ENCODE measurements around the gene CORO7.

Gene CORO7

GRCh38 chr16:4391631-4392381 is 24.6 kb downstream of the CORO7 start:
- TF ChIP-seq, protein P1, sequence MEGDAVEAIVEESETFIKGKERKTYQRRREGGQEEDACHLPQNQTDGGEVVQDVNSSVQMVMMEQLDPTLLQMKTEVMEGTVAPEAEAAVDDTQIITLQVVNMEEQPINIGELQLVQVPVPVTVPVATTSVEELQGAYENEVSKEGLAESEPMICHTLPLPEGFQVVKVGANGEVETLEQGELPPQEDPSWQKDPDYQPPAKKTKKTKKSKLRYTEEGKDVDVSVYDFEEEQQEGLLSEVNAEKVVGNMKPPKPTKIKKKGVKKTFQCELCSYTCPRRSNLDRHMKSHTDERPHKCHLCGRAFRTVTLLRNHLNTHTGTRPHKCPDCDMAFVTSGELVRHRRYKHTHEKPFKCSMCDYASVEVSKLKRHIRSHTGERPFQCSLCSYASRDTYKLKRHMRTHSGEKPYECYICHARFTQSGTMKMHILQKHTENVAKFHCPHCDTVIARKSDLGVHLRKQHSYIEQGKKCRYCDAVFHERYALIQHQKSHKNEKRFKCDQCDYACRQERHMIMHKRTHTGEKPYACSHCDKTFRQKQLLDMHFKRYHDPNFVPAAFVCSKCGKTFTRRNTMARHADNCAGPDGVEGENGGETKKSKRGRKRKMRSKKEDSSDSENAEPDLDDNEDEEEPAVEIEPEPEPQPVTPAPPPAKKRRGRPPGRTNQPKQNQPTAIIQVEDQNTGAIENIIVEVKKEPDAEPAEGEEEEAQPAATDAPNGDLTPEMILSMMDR (IDR thresholded peaks at IDR 0.05; ENCODE audit: low read length, missing control alignments): no peak
- DNase-seq (ENCODE audit: low read depth): no peak
- H3K4me3 ChIP-seq (replicated peaks; ENCODE audit: low read depth, low read length): no peak overlapping the region

DNA sequence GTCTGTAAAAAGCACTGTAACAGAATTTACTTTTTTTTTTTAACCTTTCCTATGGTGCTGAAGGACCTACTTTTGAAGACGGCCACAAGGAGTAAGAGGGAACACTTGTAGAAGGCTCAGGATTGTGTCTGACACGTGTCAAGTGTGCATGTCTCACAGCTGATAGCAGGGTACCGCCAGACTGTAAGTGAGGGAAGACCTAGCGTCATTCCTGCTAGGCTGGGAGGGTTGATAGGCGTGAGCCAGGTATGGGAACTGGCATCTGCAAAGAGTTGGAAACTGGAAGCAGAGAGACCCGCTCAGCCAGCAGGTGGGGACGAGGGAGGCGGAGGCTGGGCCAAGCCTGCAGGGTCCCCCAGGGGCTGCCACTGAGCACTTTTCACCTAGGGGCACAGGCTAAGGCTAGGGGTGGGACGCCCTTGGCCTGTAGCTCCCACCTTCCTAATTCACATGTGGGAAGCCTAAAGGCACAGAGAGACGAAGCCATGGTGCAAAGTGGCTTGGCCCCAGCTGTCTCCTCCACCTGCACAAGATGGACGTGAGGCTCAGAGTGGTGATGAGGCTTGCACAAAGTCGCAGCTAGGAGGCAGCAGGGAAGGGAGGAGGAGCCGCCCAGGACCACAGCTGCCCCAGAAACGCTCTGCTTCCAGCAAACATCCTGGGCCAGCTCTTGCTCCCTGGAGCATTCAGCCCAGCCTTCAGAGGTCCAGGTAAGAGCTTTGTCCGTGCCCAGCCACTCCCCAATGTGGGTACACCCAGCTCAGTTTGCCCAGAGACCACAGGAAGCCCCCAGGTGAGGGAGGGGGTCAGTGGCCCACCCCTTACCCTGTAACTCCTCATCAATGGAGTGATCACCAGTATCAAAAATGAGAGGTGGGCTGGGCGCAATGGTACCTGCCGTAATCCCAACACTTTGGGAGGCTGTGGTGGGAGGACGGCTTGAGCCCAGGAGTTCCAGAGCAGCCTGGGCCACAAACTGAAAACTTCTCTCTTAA is 25.8 kb downstream of the CORO7 start:
- no peak overlapping the region for H3K4me3 ChIP-seq (replicated peaks; ENCODE audit: low read depth, low read length)
- TF ChIP-seq, protein P1 (IDR thresholded peaks at IDR 0.05; ENCODE audit: low read length, missing control alignments): no peak
- no peak for DNase-seq (ENCODE audit: low read depth)

DNA sequence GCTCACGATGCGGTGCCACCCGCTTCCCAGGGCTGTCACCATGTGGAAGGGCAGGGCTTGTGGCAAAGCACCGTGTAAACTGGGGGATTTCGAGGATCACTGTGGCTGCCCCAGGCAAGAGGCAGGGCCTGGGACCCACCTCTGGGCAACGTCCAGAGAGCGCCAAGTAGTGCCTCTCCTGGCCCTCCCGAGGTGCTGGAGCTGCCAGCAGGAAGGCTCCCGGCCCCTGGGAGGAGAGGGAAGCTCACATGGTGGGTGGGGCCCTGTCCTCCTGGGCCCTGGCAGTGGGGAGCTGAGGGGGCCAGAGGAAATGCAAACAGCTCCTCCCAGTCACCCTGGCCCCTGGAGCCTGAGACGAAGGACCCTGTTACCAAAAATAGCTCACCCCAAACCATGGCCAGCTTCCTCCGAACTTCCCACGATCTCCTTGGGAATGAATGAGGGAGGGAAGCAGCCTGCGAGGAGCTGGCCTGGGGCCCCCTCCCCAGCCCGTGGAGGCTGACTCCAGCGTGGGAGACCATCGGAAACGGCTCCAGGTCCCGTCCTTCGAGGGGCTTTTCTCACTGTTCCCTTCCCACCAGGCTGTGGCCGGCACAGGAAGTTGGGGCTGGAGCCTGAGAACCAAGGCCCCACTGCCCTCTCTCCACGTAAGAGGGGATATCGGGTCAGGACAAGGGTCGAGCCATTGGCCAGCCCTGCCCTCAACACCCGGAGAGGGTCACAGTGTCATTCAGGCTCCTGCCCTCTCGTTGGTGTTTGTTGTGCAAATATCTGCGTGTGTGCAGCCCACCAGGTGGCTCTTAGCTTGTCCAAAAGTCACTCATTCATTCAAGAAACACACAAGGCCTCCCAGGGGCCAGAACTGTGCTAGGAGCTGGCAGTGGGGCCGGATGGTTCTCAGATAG is 27.1 kb downstream of the CORO7 start:
- TF ChIP-seq, protein P1 (IDR thresholded peaks at IDR 0.05; ENCODE audit: low read length, missing control alignments): no peak
- DNase-seq (ENCODE audit: low read depth): no peak
- H3K4me3 ChIP-seq (replicated peaks; ENCODE audit: low read depth, low read length): no peak overlapping the region

DNA sequence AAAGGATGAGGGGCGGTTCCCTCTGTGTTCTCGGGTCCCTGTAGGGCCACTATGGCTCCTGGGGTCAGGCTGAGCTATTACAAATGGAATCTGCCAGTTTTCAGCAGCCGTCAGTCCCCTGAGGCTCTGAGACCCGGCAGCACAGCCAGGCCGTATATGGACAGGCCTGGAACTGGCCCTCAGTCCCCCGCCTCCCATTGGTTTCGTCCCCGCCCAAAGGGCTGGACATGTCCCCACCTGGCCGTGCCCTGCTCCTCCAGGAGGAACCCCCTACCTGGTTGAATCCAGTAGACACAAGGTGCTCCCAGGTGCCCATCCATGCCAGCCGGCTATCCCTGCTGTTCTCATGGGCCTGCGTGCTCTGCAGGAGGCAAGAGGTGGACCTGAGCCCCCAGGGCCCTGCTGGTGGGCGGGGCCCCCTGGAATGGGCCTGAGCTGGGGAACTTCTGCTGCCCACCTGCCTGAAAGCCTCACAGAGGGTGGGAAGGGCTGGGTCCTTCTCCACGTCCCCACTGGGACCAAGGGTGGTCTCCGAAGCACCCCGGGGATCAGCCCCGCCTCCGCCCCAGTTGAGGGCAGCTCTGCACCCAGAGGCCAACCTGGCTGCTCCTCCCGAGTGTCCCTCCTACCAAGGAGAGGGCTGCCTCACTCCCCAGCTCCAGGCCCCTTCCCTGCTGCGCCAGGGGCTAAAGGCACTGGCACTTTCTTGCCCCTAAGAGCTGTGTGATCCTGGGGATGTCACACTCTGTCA is 27.9 kb downstream of the CORO7 start:
- no peak for DNase-seq (ENCODE audit: low read depth)
- H3K4me3 ChIP-seq (replicated peaks; ENCODE audit: low read depth, low read length): no peak overlapping the region
- TF ChIP-seq, protein P1 (IDR thresholded peaks at IDR 0.05; ENCODE audit: low read length, missing control alignments): no peak

GRCh38 chr16:4387781-4388180 is 28.6 kb downstream of the CORO7 start:
- TF ChIP-seq, protein P1 (IDR thresholded peaks at IDR 0.05; ENCODE audit: low read length, missing control alignments): no peak
- no peak for DNase-seq (ENCODE audit: low read depth)
- no peak overlapping the region for H3K4me3 ChIP-seq (replicated peaks; ENCODE audit: low read depth, low read length)
